GM18870 (cell line): ENCODE data around the gene JARID2.
A peak's percentile ranks its signal among the peaks of the same experiment; 100 is the strongest.

Source experiments
- ATAC-seq: cut with Tn5 transposase; IDR thresholded peaks from one replicate; pipeline ENCODE4 v1.9.1; 2021; ENCODE audit warnings: moderate library complexity; ENCODE audit not compliant: unreplicated experiment

JARID2 gene

GRCh38 chr6:15246666-15247499 lies 1.0 kb downstream of the JARID2 start:
- no peak for ATAC-seq

GRCh38 chr6:15247500-15248450 lies 1.9 kb downstream of the JARID2 start:
- no peak for ATAC-seq

GRCh38 chr6:15248451-15249370 lies 2.8 kb downstream of the JARID2 start:
- ATAC-seq: no peak

- no peak for ATAC-seq
Observed at GRCh38 chr6:15249371-15250019, 3.6 kb downstream of the JARID2 start.

- no peak for ATAC-seq
Observed at GRCh38 chr6:15250187-15251168, 4.6 kb downstream of the JARID2 start.

- no peak for ATAC-seq
Observed at GRCh38 chr6:15252195-15252594, 6.3 kb downstream of the JARID2 start.

- no peak for ATAC-seq
Observed at GRCh38 chr6:15253203-15254022, 7.5 kb downstream of the JARID2 start.

- ATAC-seq: peak; percentile 47
Observed at GRCh38 chr6:15254070-15254975, 8.5 kb downstream of the JARID2 start.

- peak; percentile 56 for ATAC-seq
Observed at GRCh38 chr6:15255481-15255880, 9.6 kb downstream of the JARID2 start.

- no peak for ATAC-seq
Observed at GRCh38 chr6:15255909-15256395, 10.1 kb downstream of the JARID2 start.

GRCh38 chr6:15256538-15257271 lies 10.8 kb downstream of the JARID2 start:
- no peak for ATAC-seq

GRCh38 chr6:15257357-15258132 lies 11.7 kb downstream of the JARID2 start:
- no peak for ATAC-seq

GRCh38 chr6:15259766-15260098 lies 13.9 kb downstream of the JARID2 start:
- no peak for ATAC-seq

- no peak for ATAC-seq
Observed at GRCh38 chr6:15260099-15260821, 14.4 kb downstream of the JARID2 start.

- ATAC-seq: no peak
Observed at GRCh38 chr6:15263780-15264374, 18.0 kb downstream of the JARID2 start.
